MG63 (cell line): ENCODE data around the gene SUSD6. TPM values are rescaled to one million over a fixed set of nuclear protein-coding genes. Genes with fewer than 3 reads are reported as not detected.

ENCODE experiments used
- total RNA-seq: library from RNA; depleted of rRNA; stranded (reverse); fragments of >200 nt; shearing (Covaris generic); gene quantifications from 2 replicates; pipeline ENCODE4 v1.2.3, GENCODE V29; 2014; ENCODE audit warnings: low replicate concordance; rRNA removed

The SUSD6 gene
- total RNA-seq, 1 experiment from 2014 or later, result 3.1 TPM

Other genes with a start within 250 kb of the SUSD6 start
- 173 and 248 TPM in 2 replicates for gene ERH, start 213.3 kb upstream of the SUSD6 start, total RNA-seq
- 50.5 and 54.2 TPM in 2 replicates for gene SLC39A9, start 212.9 kb upstream of the SUSD6 start, total RNA-seq
- not detected in 2 replicates for gene PLEKHD1, start 126.9 kb upstream of the SUSD6 start, total RNA-seq
- not detected in 2 replicates for gene CCDC177, start 36.7 kb upstream of the SUSD6 start, total RNA-seq
- 40.4 and 159 TPM in 2 replicates for gene SRSF5, start 155.5 kb downstream of the SUSD6 start, total RNA-seq
- gene SLC10A1, start 185.6 kb downstream of the SUSD6 start, total RNA-seq, result not detected in 2 replicates